Measurements from ENCODE around the gene ARL4D. TPM values are rescaled to one million over a fixed set of nuclear protein-coding genes. Genes with fewer than 3 reads are reported as not detected.
A peak's percentile ranks its signal among the peaks of the same experiment; 100 is the strongest.

Gene ARL4D
- total and polyA plus RNA-seq, 2 of the 8 experiments (the other 6 are each of a cell fraction or from before 2014, with no cell fraction given): 8.4 to 9.2 TPM

DNA sequence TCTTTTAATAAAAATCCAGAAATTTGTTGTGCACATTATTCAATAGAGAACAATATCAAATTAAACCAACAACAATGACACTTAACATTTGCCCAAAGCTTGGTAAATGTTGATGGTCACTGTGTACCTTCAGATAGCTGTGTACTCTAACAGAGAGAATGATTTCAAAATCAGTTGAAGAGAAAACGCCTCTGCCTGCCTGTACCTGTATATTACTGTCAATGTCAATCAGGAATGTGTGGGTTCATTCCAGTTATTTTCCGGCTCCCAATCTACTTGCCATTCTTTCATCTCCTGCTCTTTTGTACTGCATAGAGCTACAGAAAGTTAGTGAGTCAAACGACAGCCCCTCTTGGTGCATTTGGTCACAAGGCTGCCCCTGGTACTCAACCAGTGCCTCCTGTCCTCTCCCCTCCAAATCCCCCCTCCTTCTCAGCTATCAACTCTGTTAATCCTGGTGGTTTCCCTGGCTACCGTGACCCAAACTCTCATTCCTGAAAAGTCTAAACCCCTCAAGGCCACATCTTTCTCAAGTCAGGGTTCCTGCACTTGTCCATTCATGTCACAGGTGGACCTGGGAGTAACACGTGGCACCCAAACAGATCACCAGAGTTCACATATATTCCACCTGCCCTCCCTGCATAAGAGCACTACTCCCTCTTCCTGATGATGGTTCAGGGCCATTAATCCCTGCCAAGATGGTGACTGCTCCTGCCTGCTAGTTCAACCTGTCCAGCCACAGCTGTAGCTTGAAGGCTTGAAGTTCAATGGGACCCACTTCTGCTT lies 13.6 kb upstream of the ARL4D start:
- POLR2A ChIA-PET (ENCODE audit: partially characterized antibody): interaction anchor here (4.1 to 6.1 kb wide), 3 partner anchors 12 to 24 kb away, joined by 18 to 121 read pairs (median 47); no protein-coding TSS in a partner anchor
- H3K79me1 ChIP-seq (ENCODE audit: low read depth, low read length): no peaks in the 10 kb centered on the region
- 74% methylated on average over 5 of the region's 5 CpGs; no CpG with 5 or more reads in 1 of the 2 experiments for WGBS, 2 experiments (ENCODE audit: extremely low coverage in 1 of 2, insufficient coverage in 1 of 2, insufficient read length in 1 of 2, insufficient replicate concordance in 2 of 2, low coverage in 1 of 2, low lambda C conversion rate in 2 of 2, missing lambda C conversion rate in 1 of 2)
- FAIRE-seq (no peak), DNase-seq (ENCODE audit: low read depth in 1 of 2, low spot score in 2 of 2) (no peak)
- H3K9me3 ChIP-seq (ENCODE audit: insufficient read depth in 2 of 2, low read depth in 1 of 2, low read length in 1 of 2): no peaks in the 10 kb centered on the region
- no peak overlapping the region for H3K4me3 ChIP-seq (ENCODE audit: extremely low read depth in 1 of 4, insufficient read depth in 2 of 4, low read depth in 3 of 4, low read length in 4 of 4)
- H3K79me2 ChIP-seq (ENCODE audit: control insufficient read depth in 1 of 2, insufficient read depth in 2 of 2, low read length in 2 of 2): no peaks in the 10 kb centered on the region
- H3K14ac ChIP-seq (ENCODE audit: insufficient read length): no peak overlapping the region
- H3K4me2 ChIP-seq (ENCODE audit: insufficient read depth in 1 of 2, low read depth in 2 of 2, low read length in 2 of 2): no peak overlapping the region
- H3K23ac ChIP-seq (ENCODE audit: insufficient read length): no peak overlapping the region
- H3K36me3 ChIP-seq (ENCODE audit: control insufficient read depth in 2 of 4, insufficient read depth in 4 of 4, low read length in 3 of 4): no peaks in the 10 kb centered on the region
- no peaks in the 10 kb centered on the region for H3K27me3 ChIP-seq (replicated peaks in 1 of 4; ENCODE audit: control insufficient read depth in 3 of 4, extremely low read depth in 1 of 4, insufficient read depth in 3 of 4, low read length in 3 of 4)
- H3K4ac ChIP-seq (replicated peaks; ENCODE audit: insufficient read length, low read depth, low read length): no peak overlapping the region
- no peak overlapping the region for H3K56ac ChIP-seq (replicated peaks; ENCODE audit: insufficient read length, low read depth, low read length)
- H2BK15ac ChIP-seq (ENCODE audit: low read length): no peak overlapping the region
- H4K91ac ChIP-seq (replicated peaks; ENCODE audit: insufficient read length, low read length): no peak overlapping the region
- peak overlapping the region; percentile 60; the same call in 1 of the 2 replicates for H2AK5ac ChIP-seq (ENCODE audit: low read depth, low read length)
- H2BK120ac ChIP-seq (replicated peaks; ENCODE audit: low read depth, low read length): no peak overlapping the region
- H3K18ac ChIP-seq (ENCODE audit: extremely low read depth, low read length): no peak overlapping the region
- H4K8ac ChIP-seq (ENCODE audit: extremely low read depth, insufficient read depth, low read length): no peak overlapping the region; the same call in 1 of the 2 replicates
- 0 out of 2 replicates have a peak overlapping the region, but pooled peaks have one; percentile 50 for H2BK12ac ChIP-seq (ENCODE audit: low read depth, low read length)
- CTCF ChIA-PET (ENCODE audit: partially characterized antibody): interaction anchor here (0.9 to 3.3 kb wide), 4 partner anchors 10 to 99 kb away, joined by 3 to 10 read pairs (median 4); partner anchors contain the start of gene DHX8
- no peak overlapping the region for H2AFZ ChIP-seq (ENCODE audit: low read length)
- no peaks in the 10 kb centered on the region for H4K20me1 ChIP-seq (replicated peaks in 1 of 2; ENCODE audit: control insufficient read depth in 1 of 2, insufficient read depth in 2 of 2, low read length in 2 of 2)
- H4K5ac ChIP-seq (ENCODE audit: insufficient read length, low read depth, low read length): no peak overlapping the region
- H3K4me1 ChIP-seq (replicated peaks in 1 of 4; ENCODE audit: control insufficient read depth in 3 of 4, insufficient read depth in 4 of 4, low read length in 3 of 4): peaks cover 0 to 3% (median 0%) of the 10 kb centered on the region in 4 experiments; a peak in 3 of 7 replicates
- no peak overlapping the region for H3K9ac ChIP-seq (replicated peaks in 1 of 4; ENCODE audit: extremely low read depth in 1 of 4, low read depth in 3 of 4, low read length in 3 of 4)
- H2BK5ac ChIP-seq (ENCODE audit: low read depth, low read length): no peak overlapping the region
- peaks cover 11% of the 10 kb centered on the region for H3K23me2 ChIP-seq (ENCODE audit: low read depth, low read length)
- H2BK20ac ChIP-seq (ENCODE audit: low read length): no peak overlapping the region
- no peak overlapping the region for H3K27ac ChIP-seq (ENCODE audit: low read depth, low read length)
- TF ChIP-seq NRF1 (IDR thresholded peaks at IDR 0.05; ENCODE audit: low read depth, low read length) (no peak), ZNF274 (IDR thresholded peaks at IDR 0.05; ENCODE audit: borderline replicate concordance, extremely low read depth, low read length) (no peak), SIX5 (IDR thresholded peaks at IDR 0.05; ENCODE audit: low read depth, low read length) (no peak), SAP30 (IDR thresholded peaks at IDR 0.05; ENCODE audit: insufficient read depth, insufficient replicate concordance, low read length) (no peak), RNF2 (IDR thresholded peaks at IDR 0.05; ENCODE audit: borderline replicate concordance, low read depth, low read length, missing control alignments, poor library complexity, severe bottlenecking) (no peak), HDAC6 (IDR thresholded peaks at IDR 0.05; ENCODE audit: low read depth, low read length) (no peak), JUN (IDR thresholded peaks at IDR 0.05; ENCODE audit: low read depth, low read length) (no peak), KDM5A (IDR thresholded peaks at IDR 0.05; ENCODE audit: low read length) (no peak), SIN3A (conservative IDR thresholded peaks at IDR 0.05 in 1 of 2, IDR thresholded peaks at IDR 0.05 in 1 of 2; ENCODE audit: low read depth in 1 of 2, low read length in 2 of 2) (no peak), POU5F1 (IDR thresholded peaks at IDR 0.05; ENCODE audit: low read depth, low read length) (no peak), RAD21 (IDR thresholded peaks at IDR 0.05 in 1 of 2, conservative IDR thresholded peaks at IDR 0.05 in 1 of 2; ENCODE audit: low read depth in 2 of 2, low read length in 2 of 2) (no peak)
